GM18870 (cell line): Measurements from ENCODE around the gene CRISP3.

Experiments used
- ATAC-seq: cut with Tn5 transposase; IDR thresholded peaks from one replicate; pipeline ENCODE4 v1.9.1; 2021; ENCODE audit warnings: moderate library complexity; ENCODE audit not compliant: unreplicated experiment

The CRISP3 gene

DNA sequence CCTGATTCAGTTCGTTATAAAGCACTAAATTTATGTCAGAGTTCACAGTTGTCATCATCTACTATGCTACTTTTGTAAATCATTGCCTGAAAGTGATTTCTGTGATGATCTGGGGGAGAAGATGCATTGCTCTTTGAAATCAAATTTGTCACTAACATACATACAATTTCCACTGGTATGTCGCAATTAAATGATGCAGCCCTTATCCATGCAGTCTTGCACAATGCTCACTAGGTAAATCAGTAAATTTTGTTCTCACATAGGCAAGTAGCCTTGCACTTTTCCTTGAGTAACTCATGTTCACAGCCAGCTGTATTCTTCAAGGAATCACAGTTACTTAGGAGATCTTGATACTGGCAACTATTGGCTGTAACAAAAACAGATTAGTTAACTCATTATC is 51.7 kb downstream of the CRISP3 start:
- ATAC-seq: no peak
